HG03039 (cell line): ENCODE data around the gene CAMTA1.
"Not testable (repeated sequence)": the region's sequence is repeated elsewhere in the genome, so short reads cannot be mapped to it uniquely, and the experiment has no call there.

ENCODE experiments used
- ATAC-seq: cut with Tn5 transposase; IDR thresholded peaks from one replicate; pipeline ENCODE4 v1.9.1; 2021; ENCODE audit warnings: mild to moderate bottlenecking, moderate library complexity; ENCODE audit not compliant: unreplicated experiment

The CAMTA1 gene

DNA sequence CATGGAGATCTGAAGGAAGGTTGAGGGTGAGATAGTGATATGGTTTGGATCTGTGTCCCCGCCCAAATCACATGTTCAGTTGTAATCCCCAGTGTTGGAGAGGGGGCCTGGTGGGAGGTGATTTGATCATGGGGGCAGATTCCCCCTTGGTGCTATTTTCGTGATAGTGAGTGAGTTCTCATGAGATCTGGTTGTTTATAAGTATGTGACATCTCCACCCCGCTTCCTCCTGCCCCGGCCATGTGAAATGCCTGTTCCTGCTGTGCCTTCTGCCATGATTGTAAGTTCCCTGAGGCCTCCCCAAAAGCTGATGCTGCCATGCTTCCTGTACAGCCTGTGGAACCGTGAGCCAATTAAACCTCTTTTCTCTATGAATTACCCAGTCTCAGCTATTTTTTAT is 533.9 kb downstream of the CAMTA1 start:
- no peak for ATAC-seq

- no peak for ATAC-seq
These were observed 535.4 kb downstream of the CAMTA1 start for GRCh38 chr1:7320661-7321060.

DNA sequence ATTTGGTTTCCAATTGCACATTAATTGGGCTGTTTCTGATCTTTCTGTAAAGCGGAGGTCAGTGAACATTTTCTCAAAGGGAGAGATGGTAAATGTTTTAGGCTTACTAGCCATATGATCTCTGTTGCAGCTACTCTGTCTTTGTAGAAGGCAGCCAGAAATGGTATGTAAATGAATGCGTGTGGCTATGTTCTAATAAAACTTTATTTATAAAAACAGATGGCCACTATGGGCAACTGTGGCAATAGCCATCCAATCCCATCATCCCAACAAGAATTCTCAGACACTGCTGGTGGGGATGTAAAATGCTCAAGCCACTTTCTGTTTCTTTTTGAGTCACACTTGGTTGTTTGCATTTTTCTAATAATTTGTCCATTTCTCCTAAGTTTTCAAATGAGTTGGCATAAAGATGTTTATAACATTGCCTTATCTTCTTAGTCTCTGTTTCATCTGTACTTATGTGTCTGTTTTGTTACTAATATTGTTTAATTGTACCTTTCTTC is 537.1 kb downstream of the CAMTA1 start:
- no peak for ATAC-seq

DNA sequence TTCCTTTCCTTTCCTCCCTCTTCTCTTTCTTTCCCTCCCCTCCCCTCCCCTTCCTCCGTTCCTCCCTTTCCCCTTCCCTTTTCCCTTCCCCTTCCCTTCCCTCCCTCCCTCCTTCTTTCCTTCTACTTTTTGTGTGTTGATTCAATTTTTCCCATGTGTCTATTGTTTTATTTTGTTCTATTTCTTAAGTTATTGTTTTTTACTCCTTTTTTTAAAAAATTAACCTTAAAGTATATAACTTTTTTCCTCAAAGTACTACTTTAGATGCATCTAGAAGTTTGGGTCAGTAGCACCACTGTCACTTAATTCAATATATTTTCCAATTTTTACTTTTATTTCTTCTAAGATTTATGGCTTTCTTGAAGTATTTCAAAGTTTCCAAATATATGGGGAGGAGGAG is 537.7 kb downstream of the CAMTA1 start:
- ATAC-seq, result no peak

GRCh38 chr1:7325254-7325653 is 540.0 kb downstream of the CAMTA1 start:
- ATAC-seq, result no peak

GRCh38 chr1:7326366-7326765 is 541.1 kb downstream of the CAMTA1 start:
- ATAC-seq, result no peak

GRCh38 chr1:7327849-7328248 is 542.6 kb downstream of the CAMTA1 start:
- ATAC-seq, result no peak

GRCh38 chr1:7329868-7330615 is 544.8 kb downstream of the CAMTA1 start:
- no peak for ATAC-seq

DNA sequence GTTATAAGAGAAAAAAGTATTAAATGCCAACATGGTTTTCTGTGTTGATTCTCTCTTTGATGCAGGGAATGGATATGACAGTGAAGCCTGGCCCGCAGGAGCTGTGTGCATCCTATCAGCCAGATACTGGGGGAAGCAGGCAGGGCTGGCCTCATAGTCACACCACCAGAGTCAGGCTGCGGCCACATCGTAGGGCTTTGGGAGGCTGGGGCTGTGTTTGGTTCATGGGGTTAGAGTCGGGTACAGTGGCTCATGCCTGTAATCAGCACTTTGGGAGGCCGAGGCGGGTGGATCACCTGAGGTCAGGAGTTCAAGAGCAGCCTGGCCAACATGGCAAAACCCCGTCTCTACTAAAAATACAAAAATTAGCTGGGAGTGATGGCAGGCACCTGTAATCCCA is 545.5 kb downstream of the CAMTA1 start:
- ATAC-seq, result not testable (repeated sequence)

DNA sequence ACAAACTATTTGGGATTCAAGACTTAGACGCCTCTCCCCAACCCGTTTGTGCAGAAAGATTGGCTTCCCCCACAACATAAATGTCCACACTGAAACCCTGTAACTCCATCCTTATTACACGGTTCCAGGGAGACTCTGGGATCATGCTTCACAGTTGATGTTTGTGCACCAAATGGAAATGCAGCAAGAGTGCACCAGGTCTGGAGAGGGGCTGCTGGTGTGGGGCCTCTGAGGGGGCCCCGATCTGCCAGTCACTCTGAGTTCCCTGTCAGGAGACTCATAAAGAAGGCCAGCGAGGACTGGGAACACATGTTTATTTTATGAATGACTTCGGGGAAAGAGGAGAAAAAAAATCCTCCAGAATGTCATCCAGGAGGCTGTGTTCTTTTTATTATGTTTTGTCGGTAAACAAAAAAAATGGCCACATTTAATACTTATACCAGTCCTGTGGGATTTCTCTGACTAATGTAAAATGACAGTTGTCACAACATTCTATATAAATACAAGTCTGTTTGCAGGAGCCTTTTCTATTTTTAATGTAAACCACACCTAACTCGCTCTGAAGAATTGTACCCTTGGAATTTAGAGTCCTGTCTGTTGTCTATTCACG is 546.8 kb downstream of the CAMTA1 start:
- no peak for ATAC-seq

GRCh38 chr1:7333094-7333493 is 547.8 kb downstream of the CAMTA1 start:
- ATAC-seq, result no peak

DNA sequence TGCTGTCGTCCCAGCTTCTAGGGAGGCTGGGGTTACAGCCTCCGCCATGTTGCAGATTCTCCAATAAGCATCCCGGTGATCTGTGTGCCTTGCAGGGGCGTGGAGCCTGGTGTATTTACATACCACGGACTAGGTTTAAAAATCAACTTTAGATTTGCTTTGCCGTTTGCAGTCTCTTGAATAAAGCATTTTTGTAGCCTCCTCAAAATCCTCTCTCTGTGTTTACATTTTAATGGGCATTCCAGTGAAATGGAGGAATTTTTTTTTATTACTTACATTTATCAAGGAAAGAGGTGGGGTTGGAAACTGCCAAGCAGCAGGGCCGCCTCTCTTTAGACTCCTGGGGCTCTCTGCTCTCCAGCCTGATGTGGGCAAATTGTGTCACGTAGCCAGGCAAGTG is 548.4 kb downstream of the CAMTA1 start:
- no peak for ATAC-seq

DNA sequence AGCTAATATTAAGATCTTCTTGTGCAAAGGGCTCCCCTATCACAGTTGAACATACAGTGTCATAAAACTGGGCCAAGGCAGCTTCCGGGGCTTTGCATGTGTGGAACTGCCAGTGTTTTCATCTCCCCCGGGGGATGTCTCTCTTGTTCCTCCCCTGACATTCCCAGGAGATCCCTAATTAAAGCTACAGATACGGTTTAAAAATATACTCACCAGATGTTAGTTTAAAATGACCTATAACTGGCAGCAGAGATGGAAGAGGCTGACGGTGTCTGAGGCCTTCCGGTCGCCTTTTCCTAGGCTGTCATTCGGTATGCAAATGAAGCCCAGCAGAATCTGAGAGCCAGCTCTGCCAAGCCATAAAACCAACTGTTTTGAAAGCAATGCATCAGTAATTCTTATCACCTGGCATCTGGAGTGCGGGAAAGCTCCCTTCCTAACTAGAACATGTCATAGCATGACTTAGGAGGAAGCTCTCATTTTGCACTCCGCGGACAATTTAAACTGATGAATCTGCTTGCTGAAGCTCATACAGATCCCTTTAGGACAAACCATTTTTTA is 549.3 kb downstream of the CAMTA1 start:
- ATAC-seq, result no peak

DNA sequence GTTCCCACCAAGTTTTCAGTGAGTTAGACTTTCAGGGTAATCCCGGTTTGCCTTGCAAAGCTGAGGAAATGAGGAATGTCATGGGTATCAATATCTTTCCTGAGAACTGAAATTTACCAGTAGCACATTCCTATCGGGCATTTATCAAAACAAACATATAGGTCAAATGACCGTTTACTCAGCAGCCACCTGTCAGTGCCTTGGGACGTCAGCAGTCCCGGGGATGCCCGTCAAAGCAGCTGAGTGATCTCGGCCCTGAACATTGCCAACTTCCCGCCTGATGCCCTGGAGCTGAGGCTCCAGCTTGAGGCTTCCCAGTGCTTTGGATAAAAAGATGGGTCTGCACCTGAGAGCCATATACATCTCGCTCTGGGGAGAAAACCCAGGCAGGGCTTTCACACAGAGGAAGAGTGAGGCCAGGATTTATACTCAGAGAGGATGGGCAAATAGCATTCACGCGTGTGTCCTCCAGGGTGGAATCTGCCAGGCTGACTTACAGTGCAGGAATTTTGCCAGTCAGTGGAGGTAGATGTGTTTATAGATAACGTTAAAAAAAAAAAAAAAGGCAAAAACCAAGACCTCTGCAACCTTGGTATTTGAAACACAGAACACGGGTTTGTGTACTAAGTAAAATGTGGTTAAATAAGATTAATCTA is 550.1 kb downstream of the CAMTA1 start:
- ATAC-seq, result no peak

GRCh38 chr1:7338439-7338838 is 553.2 kb downstream of the CAMTA1 start:
- no peak for ATAC-seq

DNA sequence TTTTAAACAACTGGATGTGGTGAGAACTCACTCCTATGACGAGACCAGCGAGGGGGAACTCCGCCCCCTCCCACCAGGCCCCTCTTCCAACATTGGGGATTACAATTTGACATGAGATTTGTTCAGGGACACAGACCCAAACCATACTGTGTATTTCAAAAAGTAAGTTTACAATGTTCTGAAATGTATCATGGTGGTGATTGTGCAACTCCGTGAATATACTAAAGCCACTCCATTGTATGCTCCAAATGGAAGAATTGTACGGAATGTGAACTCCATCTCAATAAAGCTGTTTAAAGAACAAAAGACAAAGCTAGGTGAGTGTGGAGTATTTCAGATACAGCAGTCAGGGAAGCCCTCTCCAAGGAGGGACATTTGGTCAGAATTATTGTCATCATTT is 553.8 kb downstream of the CAMTA1 start:
- ATAC-seq, result no peak

DNA sequence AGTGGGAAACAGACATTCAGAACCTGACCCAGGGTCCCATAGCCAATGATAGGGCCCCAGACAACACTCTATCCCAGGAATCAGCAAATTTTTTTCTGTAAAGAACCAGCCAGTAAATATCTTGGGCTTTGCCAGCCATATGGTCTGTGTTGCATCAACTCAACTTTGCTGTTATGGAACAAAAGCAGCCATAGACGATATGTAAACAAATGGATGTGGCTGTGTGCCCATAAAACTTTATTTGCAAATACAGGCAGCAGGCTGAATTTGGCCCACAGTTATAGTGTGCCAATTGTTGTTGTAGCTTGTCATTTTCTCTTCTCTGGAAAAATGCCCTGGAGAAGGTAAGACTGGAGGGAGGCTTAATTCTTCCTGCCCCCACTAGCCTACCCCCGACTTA is 554.7 kb downstream of the CAMTA1 start:
- ATAC-seq, result no peak

DNA sequence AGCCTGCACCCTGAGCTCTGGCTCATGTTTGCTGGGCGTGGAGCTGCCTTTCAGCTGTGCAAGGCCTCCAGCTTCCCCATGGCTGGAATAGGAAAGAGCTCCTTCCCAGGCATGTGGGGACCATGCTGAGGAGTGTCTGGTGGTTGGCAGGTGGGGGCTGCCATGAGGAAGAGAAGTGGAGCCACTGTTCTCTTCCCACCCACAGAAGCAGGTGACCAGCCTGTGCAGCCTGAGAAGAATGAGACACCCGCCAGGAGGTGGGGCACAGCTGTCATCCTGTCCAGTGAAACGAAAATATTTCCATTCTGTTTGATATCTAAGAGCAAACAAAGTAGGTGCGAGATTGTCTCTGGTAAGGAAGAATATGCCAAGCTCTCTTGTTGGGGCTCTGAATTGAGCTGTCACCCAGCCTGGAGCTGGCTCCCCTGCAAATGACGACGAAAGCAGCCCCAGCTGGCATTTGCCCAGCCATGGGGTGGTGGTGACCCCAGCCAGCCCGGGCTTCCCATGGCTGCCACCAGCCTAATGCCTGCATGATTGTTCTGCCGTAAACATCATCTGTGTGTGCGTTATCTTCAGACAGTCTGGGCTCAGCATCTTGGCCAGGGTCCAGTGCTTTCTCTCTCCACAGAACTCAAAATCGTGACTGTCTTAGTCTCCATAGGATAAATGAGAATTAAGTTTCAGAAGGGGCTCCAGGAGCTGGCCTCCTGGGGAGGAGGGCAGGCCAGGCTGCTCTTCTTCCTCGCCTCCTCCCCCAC is 556.1 kb downstream of the CAMTA1 start:
- no peak for ATAC-seq

GRCh38 chr1:7343882-7344281 is 558.6 kb downstream of the CAMTA1 start:
- no peak for ATAC-seq

GRCh38 chr1:7344299-7344698 is 559.0 kb downstream of the CAMTA1 start:
- no peak for ATAC-seq

- ATAC-seq, result no peak
These were observed 560.3 kb downstream of the CAMTA1 start for GRCh38 chr1:7345516-7345915.
